HS-27A (cell line): ENCODE results near the gene AOAH.
"Not testable (repeated sequence)": the region's sequence is repeated elsewhere in the genome, so short reads cannot be mapped to it uniquely, and the experiment has no call there.

Source experiments
- DNase-seq: peaks from one replicate; pipeline ENCODE4 v3.0.0-alpha.2; 2012; ENCODE audit warnings: low read depth, missing footprints

The AOAH gene

DNA sequence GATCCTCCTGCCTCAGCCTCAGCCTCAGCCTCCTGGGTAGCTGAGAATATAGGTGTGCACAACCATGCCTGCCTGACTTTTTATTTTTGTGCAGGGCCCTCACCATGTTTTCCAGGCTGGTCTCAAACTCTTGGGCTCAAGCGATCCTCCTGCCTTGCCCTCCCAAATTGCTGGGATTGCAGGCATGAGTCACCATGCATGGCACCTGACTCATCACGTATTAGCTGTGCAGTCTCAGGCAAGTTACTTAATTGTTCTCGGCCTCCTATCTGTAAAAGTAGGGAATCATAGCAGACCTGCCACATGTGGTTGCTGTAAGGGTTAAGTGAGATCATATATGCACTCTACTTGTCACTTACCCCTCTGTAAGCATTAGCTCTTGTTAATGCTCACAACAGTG is 217.5 kb downstream of the AOAH start:
- no peak for DNase-seq

DNA sequence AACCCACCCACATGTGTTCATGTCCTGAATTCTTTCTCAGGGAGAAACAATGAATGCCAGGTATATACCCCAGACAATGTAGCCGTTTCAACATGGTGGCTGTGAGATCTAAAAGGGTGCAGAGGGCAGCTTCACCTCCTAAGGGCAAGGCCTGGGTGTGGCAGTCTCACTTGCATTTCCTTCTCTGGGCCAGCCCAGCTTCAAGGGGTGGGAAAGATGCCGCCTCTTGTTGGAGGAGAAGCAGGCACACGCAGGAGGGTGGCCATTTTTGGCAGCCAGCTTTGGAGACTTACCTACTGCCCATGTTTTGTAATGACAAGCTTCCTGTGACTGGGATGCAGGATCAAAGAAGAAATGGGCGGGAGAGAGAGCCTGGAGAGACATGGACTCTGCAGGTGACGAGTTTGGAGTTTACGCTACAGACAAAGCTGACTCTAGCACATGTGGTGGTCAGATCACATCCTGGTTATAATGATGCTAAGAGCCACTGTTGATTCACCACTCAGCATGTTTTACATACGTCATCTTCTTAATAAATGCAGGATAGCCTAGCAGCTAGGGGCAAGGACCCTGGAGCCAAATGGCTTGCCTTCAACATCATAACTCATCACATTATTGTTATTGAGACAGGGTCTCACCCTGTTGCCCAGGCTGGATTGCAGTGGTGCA is 218.0 kb downstream of the AOAH start:
- DNase-seq: no peak

DNA sequence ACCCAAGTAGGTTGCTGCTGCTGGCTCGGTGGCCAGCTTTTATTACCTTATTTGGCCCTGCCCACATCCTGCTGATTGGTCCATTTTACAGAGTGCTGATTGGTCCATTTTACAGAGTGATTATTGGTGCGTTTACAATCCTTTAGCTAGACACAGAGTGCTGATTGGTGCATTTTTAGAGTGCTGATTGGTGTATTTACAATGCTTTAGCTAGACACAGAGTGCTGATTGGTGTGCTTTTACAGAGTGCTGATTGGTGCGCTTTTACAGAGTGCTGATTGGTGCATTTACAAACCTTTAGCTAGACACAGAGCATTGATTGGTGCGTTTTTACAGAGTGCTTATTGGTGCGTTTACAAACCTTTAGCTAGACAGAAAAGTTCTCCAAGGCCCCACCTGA is 219.7 kb downstream of the AOAH start:
- not testable (repeated sequence) for DNase-seq

DNA sequence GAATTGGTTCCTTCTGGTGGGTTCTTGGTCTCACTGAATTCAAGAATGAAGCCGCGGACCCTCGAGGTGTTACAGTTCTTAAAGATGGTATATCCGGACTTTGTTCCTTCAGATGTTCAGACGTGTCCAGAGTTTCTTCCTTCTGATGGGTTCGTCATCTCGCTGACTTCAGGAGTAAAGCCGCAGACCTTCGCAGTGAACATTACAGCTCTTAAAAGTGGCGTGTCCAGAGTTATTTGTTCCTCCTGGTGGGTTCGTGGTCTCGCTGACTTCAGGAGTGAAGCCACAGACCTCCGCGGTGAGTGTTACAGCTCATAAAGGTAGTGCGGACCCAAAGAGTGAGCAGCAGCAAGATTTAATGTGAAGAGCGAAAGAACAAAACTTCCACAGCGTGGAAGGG is 220.1 kb downstream of the AOAH start:
- DNase-seq: not testable (repeated sequence)

DNA sequence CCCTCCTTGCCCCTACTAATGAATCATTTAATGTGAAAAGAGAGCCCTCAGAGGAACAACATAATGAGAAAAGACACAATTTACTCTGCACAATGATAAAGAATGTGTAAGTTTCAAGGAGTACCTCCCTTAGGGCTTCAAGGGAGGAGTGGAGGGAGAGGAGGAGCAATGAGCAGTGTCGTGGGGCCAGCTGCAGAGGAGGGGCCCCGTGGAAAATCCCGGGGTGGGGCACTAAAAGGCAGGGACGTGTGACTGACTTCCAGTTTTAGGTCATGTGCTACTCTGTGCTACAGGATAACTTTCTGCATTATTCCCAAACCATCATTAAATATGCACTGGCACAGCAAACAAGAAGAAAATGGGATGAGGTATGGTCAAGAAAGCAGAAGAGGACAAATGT is 226.5 kb downstream of the AOAH start:
- no peak for DNase-seq

DNA sequence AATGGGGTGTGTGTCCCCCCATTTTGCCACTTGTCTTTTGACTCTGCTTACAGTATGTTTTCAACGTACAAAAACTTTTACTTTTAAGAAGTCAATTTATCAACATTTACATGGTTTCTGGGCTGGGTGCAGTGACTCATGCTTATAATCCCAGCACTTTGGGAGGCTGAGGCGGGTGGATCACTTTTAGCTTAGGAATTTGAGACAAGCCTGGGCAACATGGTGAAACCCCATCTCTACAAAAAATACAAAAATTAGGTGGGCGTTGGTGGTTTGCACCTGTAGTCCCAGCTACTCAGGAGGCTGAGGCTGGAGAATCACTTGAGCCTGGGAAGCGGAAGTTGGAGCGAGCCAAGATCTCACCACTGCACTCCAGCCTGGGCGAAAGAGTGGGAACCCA is 227.1 kb downstream of the AOAH start:
- not testable (repeated sequence) for DNase-seq

DNA sequence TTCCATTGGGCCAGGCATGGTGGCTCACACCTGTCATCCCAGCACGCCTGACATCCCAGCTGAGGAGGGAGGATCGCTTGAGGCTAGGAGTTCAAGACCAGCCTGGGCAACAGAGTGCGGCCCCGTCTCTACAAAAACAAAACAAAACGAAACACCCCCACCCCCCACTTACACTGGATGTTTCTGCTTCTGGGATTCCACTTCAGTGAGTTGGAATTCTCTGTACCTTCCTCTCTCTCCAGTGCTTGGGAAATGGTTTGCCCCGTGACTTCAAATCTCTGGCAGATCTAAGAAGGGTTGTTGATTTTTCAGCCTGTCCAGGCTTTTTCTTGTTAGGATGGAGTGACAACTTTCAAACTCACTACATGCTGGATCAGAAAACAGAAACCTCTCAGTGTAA is 227.7 kb downstream of the AOAH start:
- DNase-seq: no peak

DNA sequence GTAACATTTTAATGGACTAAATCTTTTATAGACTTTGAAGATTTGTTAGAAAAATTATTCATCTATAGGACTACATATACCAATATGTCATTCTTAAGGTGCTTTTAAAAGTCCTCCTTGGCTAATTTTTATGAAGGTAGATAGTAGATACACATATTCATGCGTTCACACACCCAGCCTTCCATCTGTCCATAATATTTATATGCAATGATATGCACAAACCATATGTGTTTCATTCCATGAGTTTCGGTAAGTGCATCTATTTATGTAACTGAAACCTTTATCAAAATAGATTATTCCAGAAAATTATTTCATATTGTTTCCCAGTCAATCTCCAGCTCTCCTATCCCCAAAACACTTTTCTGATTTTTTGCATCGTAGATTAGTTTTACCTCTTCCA is 233.0 kb downstream of the AOAH start:
- no peak for DNase-seq

DNA sequence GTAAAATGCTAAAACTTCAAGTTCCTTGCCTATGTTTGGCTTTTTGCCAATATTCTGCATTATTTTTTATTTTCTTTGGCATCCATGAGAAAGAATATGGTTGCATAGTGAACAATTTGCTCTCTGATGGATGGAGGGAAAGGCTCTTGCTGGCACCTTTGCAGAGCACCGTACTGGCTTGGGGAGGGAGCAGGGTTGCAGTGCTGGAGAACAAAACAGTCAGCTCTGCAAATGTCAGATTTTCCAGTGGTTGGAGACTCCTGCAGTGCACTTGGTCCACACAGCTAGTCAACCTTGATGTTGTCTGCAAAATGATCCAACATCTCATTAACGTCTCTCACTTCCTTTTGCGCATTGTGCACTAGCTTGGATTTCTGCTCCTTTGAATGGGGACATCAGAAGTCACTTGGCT is 233.9 kb downstream of the AOAH start:
- no peak for DNase-seq

DNA sequence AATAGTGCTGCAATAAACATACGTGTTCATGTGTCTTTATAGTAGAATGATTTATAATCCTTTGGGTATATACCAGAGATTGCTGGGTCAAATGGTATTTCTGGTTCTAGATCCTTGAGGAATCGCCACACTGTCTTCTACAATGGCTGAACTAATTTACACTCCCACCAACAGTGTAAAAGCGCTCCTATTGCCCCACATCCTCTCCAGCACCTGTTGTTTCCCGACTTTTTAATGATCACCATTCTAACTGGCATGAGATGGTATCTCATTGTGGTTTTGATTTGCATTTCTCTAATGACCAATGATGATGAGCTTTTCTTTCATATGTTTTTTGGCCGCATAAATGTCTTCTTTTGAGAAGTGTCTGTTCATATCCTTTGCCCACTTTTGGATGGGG is 235.6 kb downstream of the AOAH start:
- DNase-seq: not testable (repeated sequence)

DNA sequence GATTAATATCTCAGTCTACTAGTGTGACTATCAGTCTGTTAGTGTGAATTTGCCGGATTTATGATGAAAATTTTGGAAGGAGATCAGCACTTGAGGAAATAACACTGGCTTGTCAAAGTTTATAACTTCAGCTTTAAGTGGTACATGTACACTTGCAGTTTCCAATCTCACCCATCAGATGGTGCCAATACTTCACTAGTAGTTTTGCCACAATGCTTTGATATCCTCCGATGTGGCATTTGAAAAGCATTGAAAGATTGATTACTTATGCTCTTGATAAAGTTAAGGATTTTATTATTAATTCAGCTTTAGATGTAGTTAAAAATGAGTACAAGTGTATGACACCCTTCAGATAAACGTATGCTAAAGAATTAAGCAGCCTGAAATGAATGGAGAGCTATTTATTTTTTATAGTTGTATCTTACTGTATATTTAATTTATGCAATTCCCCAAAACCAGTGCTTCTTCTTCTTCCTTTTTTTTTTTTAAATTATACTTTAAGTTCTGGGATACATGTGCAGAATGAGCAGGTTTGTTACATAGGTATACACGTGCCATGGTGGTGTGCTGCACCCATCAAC is 236.4 kb downstream of the AOAH start:
- no peak for DNase-seq

DNA sequence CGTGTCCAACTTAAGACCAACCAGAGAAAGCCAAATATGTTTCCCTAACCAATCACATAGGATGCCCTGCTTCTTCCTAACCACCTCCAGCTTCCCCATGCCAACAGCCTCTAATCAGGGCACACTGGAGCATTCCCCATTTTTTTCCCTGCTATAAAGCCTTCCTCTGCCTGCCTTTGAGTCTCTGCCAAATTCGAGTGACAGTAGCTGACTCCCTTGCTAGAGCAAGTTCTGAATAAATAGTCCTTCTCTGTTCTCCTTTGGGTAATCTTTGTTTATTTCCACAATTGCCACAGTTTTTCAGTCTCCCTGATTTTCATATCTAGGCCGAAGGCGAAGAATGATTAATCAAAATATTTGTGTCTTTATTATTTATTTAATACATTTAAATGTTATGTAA is 238.0 kb downstream of the AOAH start:
- DNase-seq: no peak

DNA sequence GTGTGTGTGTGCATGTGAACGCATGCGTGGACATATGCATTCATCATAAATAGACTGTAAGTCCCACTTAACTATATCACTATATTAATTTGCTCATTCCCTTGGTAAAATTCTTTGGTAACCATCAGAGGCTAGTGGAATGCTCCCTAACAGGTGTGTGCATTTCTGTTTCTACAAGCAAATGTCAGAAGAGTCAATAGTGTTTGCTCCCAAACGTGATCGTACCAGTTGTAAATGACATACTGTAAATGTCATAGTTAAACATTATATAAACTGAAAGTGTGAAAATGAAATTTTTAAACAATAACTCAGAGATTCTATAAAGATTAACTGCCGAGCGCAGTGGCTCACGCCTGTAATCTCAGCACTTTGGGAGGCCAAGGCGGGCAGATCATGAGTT is 240.0 kb downstream of the AOAH start:
- no peak for DNase-seq

DNA sequence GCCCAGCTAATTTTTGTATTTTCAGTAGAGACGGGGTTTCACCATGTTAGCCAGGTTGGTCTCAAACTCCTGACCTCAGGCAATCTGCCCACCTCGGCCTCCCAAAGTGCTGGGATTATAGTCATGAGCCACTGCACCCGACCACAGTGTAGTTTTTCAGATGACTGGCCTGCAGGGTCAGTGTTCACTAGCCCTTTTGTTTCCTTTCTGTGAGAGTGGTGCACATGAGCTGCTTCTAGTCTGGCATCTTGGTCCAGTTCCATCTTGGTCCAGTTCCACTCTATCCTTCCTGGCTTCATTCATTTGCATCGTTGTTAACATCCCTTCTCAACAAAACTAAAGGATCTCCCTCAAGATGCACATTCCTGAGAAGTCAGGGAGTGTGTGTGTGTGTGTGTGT is 240.4 kb downstream of the AOAH start:
- not testable (repeated sequence) for DNase-seq

DNA sequence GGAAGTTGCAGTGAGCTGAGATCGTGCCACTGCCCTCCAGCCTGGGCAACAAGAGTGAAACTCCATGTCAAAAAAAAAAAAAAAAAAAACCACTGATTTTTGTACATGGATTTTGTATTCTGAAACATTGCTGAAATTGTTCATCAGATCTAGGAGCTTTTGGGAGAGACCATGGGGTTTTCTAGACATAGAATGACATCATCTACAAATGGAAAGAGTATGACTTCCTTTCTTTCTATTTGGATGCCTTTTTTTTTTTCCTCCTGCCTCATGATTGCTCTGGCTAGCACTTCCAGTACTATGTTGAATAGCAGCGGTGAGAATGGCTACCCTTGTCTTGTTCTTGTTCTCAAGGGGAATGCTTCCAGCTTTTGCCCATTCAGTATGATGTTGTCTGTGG is 245.5 kb downstream of the AOAH start:
- DNase-seq: no peak

DNA sequence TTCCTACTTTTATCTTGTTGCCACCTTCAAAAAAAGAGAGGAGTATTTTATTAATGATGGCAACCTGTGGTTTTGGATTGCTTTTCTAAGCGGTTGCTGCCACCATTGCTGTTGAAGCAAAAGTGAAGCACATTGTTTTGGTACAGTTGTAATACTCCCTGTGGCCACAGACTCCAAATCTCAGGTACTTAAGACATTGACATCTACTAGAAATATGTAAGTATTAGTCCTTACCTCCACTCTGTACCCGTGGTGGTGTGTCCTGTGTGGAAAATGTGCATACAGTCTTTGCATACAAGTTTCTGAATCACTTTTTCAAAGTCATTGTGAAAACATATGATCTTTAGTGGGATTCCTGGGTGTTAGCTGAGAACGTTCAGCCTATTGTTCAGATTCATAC is 248.9 kb downstream of the AOAH start:
- no peak for DNase-seq

DNA sequence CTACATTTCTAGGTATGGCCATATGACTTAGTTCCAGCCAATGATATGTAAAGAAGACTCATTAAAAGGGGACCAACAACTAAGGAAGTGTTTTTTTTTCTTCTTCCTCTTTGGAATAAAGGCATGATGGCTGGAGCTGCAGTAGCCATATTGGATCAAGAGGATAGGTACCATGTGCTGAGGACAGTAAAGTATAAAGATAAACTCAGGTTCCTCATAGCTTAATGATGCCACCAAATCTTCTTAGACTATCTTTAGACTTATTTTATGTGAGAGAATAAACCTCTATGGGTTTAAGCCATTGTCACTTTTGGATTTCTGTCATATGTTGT is 249.3 kb downstream of the AOAH start:
- DNase-seq: no peak

DNA sequence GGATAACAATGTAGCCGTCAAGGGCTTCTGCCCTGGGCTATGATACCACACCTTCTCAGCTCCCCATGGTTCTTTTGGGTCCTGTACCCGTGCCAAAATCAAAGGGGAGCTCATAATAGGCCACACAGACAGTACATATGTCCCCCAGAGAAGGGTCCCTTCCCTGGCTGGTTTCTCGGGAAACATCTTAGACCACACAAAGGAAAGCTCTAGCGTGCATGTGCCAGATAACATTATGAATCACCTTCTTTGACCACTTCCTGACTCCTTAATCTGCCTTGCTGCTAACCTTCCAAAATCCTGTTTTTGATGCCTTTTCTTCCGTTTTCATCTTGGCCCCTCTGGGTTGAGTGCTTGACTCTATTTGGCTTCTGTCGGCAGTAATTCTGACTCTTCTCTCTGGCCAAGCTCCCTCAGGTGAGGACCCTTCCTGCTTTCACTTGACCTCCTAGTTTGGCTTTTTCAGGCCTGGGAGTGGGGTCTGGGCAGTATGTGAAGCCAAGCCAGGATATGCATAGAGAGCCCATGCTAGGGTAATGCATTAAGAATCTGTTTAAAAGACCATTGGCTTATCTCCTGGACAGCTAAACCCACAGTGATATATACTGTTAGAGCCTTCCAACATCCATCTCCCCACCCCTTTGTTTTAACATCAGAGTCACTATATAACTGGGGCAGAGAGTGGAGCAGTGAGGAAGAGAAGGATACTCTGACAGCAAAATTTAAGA is 249.8 kb downstream of the AOAH start:
- no peak for DNase-seq

DNA sequence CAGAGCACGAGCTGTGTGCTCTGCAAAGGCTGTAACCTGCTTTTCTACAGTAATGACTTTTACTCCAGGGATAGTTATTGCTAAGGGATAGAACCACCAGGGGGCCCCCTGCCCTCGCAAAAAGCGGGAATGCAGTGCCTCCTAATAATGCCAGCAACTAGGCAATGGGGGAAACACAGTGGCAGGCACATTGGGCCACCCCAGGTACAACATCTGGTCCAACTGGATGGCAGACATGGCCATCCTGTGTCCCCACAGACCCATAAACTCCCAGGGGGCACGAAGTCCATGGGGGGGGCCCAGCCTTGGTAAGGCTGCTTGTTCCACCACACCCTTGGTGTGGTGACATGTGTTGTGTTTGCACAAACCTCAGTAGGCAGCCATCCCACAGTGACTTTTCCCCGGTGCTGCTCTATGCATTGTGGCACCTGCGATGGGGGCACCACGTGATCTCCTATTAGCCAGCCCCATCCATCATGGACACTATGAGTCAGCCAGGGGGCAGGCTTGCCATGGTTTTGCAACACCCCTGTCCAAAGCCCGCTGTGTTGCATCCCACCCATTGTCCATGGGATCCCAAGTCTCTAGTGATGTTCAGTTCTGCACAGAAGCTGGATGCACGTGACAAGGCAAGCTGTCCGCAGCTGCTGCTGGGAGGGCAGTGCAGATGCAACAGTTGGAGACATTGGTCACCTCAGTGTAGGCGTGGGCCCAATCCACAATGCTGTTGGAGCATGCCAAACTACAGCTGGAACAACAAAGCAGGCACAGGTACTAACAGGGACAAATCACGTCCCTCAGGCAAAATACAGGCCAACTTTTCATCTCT is 250.6 kb downstream of the AOAH start:
- no peak for DNase-seq

DNA sequence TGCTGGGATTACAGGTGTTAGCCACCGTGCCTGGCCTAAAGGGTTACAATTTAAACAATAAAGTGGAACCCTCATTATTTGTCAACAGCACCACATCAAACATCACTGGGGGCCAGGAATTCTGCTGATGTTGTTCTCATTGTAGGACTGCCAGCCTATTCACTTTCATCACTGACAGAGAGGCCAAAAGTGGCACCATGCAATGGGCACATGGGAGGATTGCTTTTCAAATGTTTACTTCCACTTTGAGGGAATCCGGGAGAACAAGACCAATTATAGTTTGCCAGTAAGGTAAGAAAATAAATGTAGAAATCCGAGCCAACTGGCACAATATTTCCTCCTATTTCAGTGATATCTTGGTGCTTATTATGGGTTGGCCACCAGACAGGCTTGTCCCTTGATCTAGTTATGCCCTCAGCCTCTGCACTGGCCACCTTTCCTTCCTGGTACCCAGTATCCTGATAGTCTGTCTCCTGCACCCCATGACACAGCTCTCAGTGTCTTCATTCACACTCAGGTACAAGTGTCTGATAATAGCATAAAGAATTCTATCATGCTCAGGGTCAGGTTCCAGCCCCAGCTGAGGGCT is 252.1 kb downstream of the AOAH start:
- DNase-seq: no peak

DNA sequence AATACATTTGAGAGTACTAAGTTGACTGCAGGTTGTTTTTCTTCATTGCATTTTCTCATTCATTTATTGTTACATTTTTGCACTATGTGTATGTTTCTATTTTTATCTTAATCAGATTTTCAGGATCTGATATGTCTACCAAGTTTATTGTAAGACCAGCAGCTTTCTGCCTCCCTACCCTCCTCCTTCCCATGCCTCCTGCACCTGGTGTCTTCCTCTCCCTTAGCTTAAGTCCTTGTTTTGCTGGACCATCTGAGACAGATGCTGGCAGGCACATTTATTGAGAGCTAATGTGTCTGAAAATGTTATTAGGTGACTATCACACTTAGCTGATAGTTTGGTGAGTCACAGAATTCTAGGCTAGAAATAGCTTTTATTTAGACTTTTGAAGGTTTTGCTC is 255.1 kb downstream of the AOAH start:
- DNase-seq: no peak

DNA sequence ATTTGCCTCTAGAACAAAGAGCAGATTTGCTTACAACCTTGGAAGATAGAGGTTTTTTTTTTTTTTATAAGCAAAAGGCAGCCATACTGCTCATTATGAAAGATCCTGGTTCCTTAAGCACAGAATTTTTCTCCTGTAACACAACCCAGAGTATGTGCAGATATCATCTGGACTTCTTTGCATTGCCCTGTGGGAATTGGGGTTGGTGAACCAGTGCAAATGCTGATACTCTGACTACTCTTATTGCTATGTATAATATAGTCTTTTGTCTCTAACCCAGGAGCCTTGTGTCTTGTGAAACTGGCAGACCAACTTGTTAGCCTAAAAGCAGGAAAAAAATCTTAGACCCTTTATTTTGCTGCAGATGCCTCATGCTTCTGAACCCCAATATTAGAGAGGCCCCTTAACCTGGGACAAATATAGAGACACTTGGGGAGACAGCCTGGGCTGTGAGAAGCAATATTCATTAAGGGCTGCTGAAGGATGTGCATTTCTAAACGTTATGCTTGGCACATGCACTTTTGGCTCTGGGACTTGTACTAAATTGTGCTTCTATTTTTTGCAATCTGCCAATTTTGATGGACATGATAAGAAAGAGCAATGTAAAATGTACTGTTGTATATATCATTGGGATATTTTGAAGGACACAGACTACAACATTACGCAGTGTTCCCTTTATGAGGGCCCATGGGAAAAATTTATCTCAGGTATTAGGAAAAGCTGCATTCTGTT is 255.8 kb downstream of the AOAH start:
- DNase-seq: no peak
